HG03354 (cell line): ENCODE results near the gene RUVBL2.

Experiments used
- ATAC-seq: cut with Tn5 transposase; IDR thresholded peaks from one replicate; pipeline ENCODE4 v1.9.1; 2021; ENCODE audit warnings: mild to moderate bottlenecking; ENCODE audit not compliant: unreplicated experiment, poor library complexity, severe bottlenecking

RUVBL2 gene

DNA sequence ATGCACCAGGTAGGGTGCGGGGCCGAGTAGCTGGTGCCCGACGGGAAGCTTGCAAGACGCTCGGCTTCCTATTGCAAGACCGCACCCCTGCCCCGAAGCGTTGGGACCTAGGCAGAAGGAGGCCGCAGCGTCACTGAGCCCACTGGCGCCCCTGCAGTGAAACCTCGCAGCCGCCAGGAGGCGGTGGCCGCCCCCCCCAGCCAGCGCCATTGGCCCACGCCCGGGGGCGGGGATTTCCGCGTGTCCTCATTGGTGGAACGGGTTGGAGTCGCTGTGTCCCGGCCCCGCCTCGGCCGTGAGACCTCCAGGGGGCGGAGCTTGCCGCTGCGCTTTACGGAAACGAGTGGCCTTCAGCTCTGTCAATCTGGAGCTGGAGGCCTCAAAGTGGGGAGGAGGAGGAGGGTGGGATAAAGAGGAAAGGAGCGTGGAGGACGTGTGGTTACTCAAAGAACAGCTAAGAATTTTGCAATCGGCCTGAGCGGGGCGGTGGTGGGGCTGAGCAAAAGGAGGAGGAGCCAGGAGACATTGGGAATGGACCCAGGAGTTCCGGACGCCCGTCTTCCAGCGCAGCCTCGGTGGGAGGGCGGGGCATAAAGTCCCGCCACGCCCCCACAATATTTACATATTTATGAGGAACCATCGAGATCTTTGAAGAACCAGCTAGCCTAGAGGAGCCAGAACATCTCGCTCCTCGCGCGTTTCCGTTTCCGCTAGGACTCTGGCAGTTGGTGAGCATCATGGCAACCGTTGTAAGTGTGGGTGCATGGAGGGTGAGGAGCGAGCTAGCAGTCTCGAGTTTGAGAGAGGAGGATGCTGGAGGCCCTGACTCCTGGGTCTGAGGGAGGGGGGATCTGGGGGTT lies at the start of gene RUVBL2, which contains the start of gene GYS1:
Gene RUVBL2, plus strand, starts transcription at position 713 of the 860 bp plus-strand sequence. Its CDS starts 25 bp downstream, at position 738.
Gene GYS1, minus strand, starts transcription at position 135 of the 860 bp plus-strand sequence. CDS start 197 bp downstream, outside the sequence.
- peak; percentile 89 for ATAC-seq

DNA sequence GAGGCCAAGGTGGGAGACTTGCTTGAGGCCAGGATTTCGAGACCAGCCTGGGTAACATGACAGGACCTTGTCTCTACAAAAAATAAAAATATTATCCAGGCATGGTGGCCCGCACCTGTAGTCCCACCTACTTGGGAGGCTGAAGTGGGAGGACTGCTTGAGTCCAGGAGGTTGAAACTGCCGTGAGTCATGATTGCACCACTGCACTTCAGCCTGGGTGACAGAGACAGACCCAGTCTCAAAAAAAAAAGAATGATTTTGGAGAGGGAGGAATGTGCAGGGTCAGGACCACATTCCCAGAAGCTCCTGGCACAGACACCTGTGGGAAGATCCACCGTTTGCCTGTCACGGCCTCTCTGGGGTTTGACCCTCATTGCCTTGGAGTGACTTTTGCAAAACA lies 48.3 kb upstream of the RUVBL2 start:
- ATAC-seq, result no peak

DNA sequence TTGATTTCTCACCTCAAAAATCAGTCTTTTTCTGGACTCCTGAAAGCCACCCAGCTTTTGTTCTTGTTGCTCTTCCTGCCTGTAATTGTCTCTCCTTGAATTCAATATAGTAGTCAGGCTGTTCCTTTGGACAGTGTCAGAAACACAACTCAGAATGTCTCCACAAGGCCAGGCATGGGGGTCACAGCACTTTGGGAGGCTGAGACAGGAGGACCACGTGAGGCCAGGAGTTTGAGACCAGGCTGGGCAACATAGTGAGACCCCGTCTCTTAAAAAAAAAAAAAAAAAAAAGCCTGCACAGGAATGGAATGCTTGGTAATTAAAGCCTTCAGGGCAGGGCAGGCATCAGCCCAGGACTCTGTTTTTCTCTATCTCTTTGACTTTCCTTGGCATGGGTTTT lies 47.9 kb upstream of the RUVBL2 start:
- ATAC-seq, result no peak

DNA sequence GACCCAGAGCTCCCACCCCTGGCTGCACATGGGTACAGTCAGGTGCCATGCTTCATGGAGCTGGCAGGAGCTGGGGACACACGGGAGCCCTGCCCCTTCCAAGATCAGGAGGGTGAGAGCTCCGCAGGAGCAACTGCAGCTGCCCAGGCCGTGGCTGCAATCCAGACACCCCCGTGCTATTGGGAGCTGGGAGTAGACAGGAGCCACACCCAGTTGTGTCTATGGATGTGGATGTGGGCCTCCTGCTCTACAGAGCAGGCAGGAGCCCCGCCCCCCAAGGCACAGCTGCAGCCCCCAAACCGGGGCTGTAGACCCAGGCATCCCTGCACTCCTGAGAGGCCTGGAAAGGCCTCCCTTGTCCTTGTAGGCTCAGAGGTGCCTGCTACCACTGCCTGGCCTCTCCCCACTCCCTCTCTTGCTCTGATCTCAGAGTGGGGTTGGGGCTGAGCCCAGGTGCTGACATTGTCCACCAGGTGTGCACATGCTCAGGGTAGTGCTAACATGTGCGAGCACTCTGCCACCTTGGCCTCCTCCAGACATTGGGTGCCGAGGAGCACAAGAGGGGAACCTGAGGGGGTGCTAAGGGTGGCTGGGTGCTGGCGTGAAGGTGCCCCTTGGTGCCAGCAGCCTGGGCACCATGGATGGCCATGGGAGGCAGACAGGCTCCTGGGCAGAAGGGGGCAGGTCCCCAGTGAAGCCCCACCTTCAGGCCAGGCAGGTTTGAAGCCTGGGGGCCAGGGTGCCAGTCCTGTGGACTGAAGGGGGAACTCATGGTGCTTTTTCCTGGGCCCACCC lies 47.0 kb upstream of the RUVBL2 start:
- no peak for ATAC-seq

DNA sequence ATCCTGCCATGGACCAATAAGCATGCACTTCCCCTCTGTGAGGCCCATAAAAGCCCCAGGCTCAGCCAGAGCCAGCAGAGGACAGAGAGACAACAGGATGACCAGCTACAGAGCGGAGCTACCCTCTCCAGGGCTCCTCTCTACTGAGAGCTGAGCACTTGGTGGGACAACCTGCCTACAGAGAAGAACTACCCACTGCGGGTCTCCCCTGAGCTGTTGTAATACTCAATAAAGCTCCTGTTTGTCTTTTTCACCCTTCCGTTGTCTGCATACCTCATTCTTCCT lies 46.5 kb upstream of the RUVBL2 start:
- no peak for ATAC-seq

DNA sequence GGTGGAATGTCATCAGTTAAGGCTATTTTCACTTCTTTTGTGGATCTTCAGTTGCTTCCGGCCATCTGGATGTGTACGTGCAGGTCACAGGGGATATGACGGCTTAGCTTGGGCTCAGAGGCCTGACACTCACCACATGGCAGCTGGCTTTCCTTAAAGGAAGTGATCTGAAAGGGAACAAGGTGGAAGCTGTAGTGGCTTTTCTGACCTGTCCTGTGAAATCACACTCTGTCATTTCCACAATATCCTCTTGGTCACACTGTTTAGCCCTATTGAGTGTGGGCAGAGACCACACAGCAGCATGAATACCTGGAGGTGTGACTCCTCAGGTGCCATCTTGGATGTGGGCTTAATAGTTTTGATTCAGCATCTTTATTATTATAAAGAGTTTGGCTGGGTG lies 43.5 kb upstream of the RUVBL2 start:
- ATAC-seq, result no peak

DNA sequence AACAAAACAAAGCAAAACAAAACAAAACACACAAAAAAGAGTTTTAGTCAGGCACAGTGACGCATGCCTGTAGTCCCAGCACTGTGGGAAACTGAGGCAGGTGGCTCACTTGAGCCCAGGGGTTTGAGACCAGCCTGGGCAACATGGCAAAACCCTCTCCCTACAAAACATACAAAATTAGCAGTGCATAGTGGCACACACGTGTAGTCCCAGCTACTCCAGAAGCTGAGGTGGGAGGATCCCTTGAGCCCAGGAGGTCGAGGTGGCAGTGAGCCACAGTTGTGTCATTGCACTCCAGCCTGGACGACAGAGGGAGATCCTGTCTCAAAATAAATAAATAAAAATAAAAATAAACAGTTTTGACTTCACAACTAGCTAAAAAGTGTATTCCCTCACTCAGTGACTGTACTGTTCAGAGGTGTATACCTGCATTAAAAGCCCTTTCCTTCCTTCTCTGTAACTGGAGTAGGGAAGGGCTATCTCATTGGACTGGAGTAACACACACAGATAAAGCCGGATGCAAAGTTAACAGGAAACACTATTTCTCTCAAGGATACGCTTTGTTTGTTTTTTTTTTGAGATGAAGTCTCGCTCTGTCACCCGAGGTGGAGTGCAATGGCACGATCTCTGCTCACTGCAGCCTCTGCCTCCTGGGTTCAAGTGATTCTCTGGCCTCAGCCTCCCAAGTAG lies 42.7 kb upstream of the RUVBL2 start:
- ATAC-seq, result no peak

DNA sequence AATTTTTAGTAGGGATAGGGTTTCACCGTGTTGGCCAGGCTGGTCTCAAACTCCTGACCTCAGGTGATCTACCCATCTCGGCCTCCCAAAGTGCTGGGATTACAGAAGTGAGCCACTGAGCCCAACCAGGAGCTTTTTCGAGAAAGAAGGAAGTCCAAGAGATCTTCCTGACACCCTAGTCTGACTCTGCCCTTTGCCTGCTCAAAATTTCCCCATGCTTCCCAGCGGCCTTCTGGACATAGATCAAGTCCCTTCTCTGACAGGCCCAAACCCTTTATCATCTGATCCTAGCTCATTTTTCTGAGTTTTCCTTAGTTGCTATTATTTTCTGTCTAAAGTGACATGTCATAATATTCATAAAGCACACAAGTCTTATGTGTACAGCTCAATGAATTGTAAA lies 40.5 kb upstream of the RUVBL2 start:
- ATAC-seq, result no peak

DNA sequence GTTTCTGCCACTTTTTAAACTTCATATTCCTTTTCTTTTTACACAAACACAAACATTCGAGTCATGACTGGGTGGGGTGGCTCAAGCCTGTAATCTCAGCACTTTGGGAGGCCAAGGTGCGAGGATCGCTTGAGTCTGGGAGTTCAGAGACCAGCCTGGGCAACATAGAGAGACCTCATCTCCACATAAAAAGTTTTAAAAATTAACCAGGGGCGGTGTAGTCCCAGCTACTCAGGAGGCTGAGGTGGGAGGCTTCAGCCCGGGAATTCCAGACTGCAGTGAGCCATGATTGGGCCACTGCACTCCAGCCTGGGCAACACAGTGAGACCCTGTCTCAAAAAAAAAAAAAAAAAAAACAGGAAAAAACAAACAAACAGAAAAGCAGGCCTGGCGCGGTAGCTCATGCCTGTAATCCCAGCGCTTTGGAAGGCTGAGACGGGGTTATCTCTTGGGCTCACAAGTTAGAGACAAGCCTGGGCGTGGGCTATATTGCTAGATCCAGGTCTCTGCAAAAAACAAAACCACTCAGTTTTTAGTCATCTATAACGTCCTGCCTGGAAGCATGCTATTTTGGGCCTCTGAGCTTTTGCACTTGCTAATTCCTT lies 39.6 kb upstream of the RUVBL2 start:
- ATAC-seq, result no peak

DNA sequence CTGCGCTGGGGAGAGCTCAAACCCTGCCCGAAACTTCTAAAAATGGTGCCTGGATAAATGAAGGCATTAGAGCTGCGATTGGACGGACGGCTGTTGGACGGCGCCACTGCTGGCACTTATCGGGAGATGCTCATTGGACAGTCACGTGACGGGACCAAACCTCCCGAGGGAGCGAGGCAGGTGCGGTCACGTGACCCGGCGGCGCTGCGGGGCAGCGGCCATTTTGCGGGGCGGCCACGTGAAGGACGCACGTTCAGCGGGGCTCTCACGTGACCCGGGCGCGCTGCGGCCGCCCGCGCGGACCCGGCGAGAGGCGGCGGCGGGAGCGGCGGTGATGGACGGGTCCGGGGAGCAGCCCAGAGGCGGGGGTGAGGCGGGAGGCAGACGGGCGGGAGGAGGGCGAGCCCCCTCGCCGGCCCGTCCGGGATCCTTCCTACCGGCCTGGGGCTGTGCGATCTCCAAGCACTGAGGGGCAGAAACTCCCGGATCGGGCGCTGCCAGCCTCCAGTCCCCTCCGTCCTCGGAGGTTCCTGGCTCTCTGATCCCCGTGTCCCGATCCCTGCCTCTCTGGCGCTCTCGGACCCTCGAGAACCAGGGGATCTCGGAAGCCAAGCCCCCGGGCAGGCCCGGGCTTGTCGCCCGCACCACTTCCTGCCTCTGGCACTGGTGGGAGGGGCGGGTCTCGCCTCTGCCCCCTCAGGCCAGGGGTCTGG lies 38.9 kb upstream of the RUVBL2 start, which contains the start of gene BAX:
Gene BAX, plus strand, starts transcription at position 281 of the 713 bp plus-strand sequence. Its CDS starts 54 bp downstream, at position 335.
- peak; percentile 83 for ATAC-seq

DNA sequence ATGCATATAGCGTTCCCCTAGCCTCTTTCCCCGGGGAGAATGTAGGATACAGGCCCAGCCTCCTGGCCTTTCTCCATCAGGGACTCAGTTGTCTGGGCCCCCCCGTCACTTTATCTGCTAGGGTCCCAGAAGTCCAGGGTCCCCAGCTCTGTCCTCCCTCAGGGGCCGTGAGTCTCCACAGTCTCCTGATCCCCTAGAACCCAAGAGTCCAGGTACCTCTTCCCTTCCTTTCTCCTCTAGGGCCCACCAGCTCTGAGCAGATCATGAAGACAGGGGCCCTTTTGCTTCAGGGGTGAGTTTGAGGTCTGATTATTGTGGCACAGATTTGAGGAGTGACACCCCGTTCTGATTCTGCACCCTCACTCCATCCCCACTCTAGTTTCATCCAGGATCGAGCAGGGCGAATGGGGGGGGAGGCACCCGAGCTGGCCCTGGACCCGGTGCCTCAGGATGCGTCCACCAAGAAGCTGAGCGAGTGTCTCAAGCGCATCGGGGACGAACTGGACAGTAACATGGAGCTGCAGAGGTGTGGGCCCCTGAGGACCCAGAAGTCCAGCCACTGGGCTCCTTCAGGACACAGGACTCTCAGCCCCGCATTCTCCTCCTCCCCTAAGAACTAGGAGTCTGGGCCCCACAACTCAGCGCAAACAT lies 38.3 kb upstream of the RUVBL2 start:
- no peak for ATAC-seq

DNA sequence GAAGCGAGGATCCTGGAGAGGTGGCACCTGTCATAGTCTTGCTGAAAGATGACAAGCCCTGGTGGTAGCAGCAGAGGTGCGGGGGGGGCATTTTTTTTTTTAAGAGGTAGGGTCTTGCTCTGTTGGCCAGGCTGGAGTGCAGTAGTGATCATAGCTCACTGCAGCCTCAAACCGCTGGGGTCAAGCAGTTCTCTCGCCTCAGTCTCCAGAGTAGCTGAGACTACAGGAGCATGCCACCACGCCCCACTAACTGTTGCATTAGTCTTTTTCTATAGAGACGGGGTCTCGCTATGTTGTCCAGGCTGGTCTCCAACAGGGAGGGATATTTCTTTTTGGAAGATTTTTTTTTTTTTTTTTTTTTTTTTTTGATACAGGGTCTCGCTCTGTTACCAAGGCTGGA lies 35.7 kb upstream of the RUVBL2 start:
- ATAC-seq, result no peak

DNA sequence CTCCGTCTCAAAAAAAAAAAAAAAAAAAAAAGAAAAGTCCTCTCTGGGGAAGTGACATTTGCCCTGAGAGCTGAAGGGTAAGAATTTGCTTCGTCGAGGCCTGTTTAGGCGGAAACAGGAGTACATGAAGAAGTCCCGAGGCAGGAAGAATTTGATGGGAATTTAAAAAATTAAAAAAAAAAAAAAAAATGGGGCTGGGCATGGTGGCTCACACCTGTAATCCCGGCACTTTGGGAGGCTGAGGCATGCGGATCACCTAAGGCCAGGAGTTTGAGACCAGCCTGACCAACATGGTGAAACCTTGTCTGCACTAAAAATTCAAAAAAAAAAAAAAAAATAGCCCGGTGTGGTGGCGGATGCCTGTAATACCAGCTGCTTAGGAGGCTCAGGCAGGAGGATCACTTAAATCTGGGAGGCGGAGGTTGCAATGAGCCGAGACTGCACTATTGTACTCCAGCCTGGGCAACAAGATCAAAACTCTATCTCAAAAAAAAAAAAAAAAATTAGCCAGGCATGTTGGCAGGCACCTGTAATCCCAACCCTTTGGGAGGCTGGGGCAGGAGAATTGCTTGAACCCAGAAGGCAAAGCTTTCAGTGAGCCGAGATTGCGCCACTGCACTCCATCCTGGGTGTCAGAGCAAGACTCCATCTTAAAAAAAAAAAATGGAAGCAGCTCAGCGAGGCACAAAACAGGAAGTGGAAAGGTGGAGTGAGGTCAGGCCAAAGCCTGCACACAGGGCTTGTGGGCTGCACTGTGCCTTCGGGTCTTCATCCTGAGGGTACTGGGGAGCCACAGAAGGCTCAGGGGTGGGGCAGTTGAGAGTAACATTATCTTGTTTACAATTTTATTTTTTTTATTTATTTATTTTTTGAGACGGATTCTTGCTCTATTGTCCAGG lies 34.1 kb upstream of the RUVBL2 start:
- no peak for ATAC-seq

DNA sequence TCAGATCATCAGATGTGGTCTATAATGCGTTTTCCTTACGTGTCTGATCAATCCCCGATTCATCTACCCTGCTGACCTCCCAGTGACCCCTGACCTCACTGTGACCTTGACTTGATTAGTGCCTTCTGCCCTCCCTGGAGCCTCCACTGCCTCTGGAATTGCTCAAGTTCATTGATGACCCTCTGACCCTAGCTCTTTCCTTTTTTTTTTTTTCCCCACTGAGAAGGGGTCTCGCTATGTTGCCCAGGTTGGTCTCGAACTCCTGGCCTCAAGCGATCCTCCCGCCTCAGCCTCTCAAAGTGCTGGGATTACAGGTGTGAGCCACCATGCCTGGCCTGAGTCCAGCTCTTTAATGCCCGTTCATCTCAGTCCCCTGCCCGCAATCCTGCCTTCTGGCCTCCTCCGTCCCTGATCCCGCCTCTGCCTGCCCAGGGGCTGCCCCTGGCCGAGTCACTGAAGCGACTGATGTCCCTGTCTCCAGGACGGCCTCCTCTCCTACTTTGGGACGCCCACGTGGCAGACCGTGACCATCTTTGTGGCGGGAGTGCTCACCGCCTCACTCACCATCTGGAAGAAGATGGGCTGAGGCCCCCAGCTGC lies 32.5 kb upstream of the RUVBL2 start:
- ATAC-seq, result no peak

DNA sequence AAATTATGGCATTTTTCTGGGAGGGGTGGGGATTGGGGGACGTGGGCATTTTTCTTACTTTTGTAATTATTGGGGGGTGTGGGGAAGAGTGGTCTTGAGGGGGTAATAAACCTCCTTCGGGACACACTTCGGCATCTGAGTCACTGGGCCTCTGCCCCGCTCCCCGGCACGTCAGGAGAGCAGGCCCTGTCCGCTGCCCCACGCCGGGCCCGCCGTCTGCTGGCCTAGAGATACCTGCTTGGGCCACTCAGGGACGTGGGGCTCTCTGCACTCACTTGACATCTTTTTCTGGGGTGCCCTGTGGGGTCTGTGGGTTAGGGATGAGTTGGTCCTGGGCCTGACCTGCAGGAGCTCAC lies 32.0 kb upstream of the RUVBL2 start:
- ATAC-seq, result no peak

DNA sequence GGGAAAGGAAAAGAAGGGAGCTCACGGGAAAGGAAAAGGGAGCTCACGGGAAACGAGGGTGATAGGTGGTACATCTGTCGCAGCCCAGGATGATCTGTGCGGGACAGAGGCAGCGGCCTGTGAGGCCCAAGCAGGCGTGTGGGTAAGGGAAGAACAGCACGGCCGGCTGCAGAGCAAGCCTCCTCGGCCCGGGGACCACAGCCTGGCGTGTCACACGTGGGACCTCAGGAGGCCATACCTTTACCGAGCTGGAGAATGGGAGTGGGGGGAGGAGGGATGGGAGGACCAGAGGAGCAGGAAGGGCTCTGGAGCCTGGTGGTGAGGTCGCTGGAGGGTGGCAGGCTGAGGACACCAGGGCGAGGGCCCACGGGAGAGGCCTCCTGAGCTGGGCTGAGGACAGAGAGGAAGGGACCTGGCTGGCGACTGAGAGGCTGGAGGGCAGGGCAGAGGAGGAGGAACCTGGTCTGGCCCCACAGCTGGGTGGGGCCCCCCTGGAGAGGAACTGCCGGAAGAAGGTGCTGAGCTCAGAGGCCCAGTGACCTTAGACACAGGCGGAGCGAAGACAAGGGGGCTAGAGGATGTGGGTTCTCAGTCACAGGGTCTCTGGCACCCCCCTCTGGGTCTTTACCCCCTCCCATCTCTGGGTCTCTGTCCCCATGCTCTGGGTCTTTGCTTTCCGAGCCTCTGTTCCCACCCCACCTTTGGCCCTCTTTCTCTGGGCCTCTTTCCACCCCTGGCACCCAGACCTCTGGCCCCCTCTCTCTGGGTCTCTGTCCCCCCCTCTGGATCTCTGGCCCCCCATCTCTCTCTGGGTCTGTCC lies 31.4 kb upstream of the RUVBL2 start:
- ATAC-seq, result peak; percentile 31

DNA sequence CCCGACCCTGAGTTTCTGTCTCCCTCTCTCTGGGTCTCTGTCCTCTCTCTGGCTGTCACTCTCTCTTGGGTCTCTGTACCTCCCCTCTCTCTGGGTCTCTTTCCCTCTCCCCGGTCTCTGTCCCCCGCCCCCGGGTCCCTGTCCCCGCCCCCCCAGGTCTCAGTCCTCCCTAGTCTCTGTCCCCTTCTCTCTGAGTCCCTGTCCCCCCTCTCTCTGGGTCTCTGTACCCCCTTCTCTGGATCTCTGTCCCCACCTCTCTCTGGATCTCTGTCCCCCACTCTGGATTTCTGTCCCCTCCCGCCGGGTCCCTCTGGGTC lies 30.9 kb upstream of the RUVBL2 start:
- ATAC-seq, result no peak
